ENCODE measurements around the gene OTULIN. TPM values are rescaled to one million over a fixed set of nuclear protein-coding genes. Genes with fewer than 3 reads are reported as not detected.

Gene OTULIN
- total and polyA plus RNA-seq, 2 of the 13 experiments (the other 11 are each of a cell fraction or from before 2014, with no cell fraction given) = 7.0 to 34.8 TPM

GRCh38 chr5:14744296-14745187, 80.0 kb downstream of the OTULIN start (continued):
- TF ChIP-seq CEBPB (IDR thresholded peaks at IDR 0.05; ENCODE audit: borderline replicate concordance, low read depth, low read length) (no peak), ZNF510 (CRISPR knock-in tag; IDR thresholded peaks at IDR 0.05; ENCODE audit: low read depth) (no peak), CREB1 (IDR thresholded peaks at IDR 0.05) (no peak), CREB1 (CRISPR knock-in tag; IDR thresholded peaks at IDR 0.05) (no peak), ZNF75D (CRISPR knock-in tag; IDR thresholded peaks at IDR 0.05; ENCODE audit: borderline replicate concordance) (no peak), PCBP1 (IDR thresholded peaks at IDR 0.05; ENCODE audit: borderline replicate concordance, low read depth, low read length) (no peak), NFIB (CRISPR knock-in tag; IDR thresholded peaks at IDR 0.05; ENCODE audit: borderline replicate concordance) (no peak), ZNF501 (CRISPR knock-in tag; IDR thresholded peaks at IDR 0.05) (no peak), ZBTB2 (CRISPR knock-in tag; IDR thresholded peaks at IDR 0.05; ENCODE audit: low read depth) (no peak), AHR (CRISPR knock-in tag; IDR thresholded peaks at IDR 0.05) (no peak), HOXD1 (CRISPR knock-in tag; IDR thresholded peaks at IDR 0.05) (no peak), ZUFSP (CRISPR knock-in tag; IDR thresholded peaks at IDR 0.05; ENCODE audit: borderline replicate concordance) (no peak), ISL2 (CRISPR knock-in tag; IDR thresholded peaks at IDR 0.05) (no peak), ZNF850 (CRISPR knock-in tag; conservative IDR thresholded peaks at IDR 0.05) (no peak), PPARG (CRISPR knock-in tag; conservative IDR thresholded peaks at IDR 0.05) (no peak), EHMT2 (IDR thresholded peaks at IDR 0.05; ENCODE audit: borderline replicate concordance, low read depth, low read length) (no peak), MTA3 (CRISPR knock-in tag; IDR thresholded peaks at IDR 0.05) (no peak)
- TF ChIP-seq, protein P1, sequence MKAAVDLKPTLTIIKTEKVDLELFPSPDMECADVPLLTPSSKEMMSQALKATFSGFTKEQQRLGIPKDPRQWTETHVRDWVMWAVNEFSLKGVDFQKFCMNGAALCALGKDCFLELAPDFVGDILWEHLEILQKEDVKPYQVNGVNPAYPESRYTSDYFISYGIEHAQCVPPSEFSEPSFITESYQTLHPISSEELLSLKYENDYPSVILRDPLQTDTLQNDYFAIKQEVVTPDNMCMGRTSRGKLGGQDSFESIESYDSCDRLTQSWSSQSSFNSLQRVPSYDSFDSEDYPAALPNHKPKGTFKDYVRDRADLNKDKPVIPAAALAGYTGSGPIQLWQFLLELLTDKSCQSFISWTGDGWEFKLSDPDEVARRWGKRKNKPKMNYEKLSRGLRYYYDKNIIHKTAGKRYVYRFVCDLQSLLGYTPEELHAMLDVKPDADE (CRISPR knock-in tag; IDR thresholded peaks at IDR 0.05) = no peak
- TF ChIP-seq, protein P2, sequence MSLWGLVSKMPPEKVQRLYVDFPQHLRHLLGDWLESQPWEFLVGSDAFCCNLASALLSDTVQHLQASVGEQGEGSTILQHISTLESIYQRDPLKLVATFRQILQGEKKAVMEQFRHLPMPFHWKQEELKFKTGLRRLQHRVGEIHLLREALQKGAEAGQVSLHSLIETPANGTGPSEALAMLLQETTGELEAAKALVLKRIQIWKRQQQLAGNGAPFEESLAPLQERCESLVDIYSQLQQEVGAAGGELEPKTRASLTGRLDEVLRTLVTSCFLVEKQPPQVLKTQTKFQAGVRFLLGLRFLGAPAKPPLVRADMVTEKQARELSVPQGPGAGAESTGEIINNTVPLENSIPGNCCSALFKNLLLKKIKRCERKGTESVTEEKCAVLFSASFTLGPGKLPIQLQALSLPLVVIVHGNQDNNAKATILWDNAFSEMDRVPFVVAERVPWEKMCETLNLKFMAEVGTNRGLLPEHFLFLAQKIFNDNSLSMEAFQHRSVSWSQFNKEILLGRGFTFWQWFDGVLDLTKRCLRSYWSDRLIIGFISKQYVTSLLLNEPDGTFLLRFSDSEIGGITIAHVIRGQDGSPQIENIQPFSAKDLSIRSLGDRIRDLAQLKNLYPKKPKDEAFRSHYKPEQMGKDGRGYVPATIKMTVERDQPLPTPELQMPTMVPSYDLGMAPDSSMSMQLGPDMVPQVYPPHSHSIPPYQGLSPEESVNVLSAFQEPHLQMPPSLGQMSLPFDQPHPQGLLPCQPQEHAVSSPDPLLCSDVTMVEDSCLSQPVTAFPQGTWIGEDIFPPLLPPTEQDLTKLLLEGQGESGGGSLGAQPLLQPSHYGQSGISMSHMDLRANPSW (CRISPR knock-in tag; IDR thresholded peaks at IDR 0.05; ENCODE audit: borderline replicate concordance) = no peak
- TF ChIP-seq, protein P3, sequence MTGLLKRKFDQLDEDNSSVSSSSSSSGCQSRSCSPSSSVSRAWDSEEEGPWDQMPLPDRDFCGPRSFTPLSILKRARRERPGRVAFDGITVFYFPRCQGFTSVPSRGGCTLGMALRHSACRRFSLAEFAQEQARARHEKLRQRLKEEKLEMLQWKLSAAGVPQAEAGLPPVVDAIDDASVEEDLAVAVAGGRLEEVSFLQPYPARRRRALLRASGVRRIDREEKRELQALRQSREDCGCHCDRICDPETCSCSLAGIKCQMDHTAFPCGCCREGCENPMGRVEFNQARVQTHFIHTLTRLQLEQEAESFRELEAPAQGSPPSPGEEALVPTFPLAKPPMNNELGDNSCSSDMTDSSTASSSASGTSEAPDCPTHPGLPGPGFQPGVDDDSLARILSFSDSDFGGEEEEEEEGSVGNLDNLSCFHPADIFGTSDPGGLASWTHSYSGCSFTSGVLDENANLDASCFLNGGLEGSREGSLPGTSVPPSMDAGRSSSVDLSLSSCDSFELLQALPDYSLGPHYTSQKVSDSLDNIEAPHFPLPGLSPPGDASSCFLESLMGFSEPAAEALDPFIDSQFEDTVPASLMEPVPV (CRISPR knock-in tag; IDR thresholded peaks at IDR 0.05) = no peak

Measured in HepG2 (cell line).